GM18520 (cell line): ENCODE measurements around the gene ZNF557.

Source experiments
- ATAC-seq: cut with Tn5 transposase; IDR thresholded peaks from one replicate; pipeline ENCODE4 v1.9.1; 2021; ENCODE audit not compliant: unreplicated experiment

The ZNF557 gene

GRCh38 chr19:7124782-7125181 lies 55.3 kb downstream of the ZNF557 start:
- no peak for ATAC-seq

- no peak for ATAC-seq
Observed at GRCh38 chr19:7125221-7125620, 55.7 kb downstream of the ZNF557 start.

- ATAC-seq = no peak
Observed at GRCh38 chr19:7126132-7126531, 56.6 kb downstream of the ZNF557 start.

GRCh38 chr19:7130043-7130442 lies 60.5 kb downstream of the ZNF557 start:
- no peak for ATAC-seq

- ATAC-seq = no peak
Observed at GRCh38 chr19:7132054-7132453, 62.6 kb downstream of the ZNF557 start.

GRCh38 chr19:7137120-7137519 lies 67.6 kb downstream of the ZNF557 start:
- ATAC-seq = no peak
